SK-N-SH treated with all-trans-retinoic acid at 6 μM for 48 hours (cell line): ENCODE data around the gene DET1.
A peak's percentile ranks its signal among the peaks of the same experiment; 100 is the strongest.

ENCODE experiments used
- ATAC-seq: fragments of 200-7000 bp; cut with Tn5 transposase; 3 replicates; pipeline ENCODE4 v1.9.1; 2020; ENCODE audit warnings: mild to moderate bottlenecking, moderate library complexity
- ARNTL ChIP-seq: fragments of 450-650 bp; formaldehyde crosslinking; IDR thresholded peaks from 2 replicates; pipeline ENCODE4 v1.5.0; 2020; ENCODE audit warnings: low read depth, mild to moderate bottlenecking, moderate library complexity, borderline replicate concordance
- BACH2 ChIP-seq: fragments of 250-450 bp; sonication (Bioruptor Pico); IDR thresholded peaks from 2 replicates; pipeline ENCODE4 v1.9.0; 2021; ENCODE audit warnings: mild to moderate bottlenecking, borderline replicate concordance
- GLIS3 ChIP-seq: fragments of 250-450 bp; sonication (Bioruptor Pico); IDR thresholded peaks from 2 replicates; pipeline ENCODE4 v1.5.0; 2020; ENCODE audit warnings: mild to moderate bottlenecking, moderate library complexity
- ISL1 ChIP-seq: fragments of 250-450 bp; sonication (Bioruptor Pico); IDR thresholded peaks from 2 replicates; pipeline ENCODE4 v2.1.2; 2022; ENCODE audit warnings: mild to moderate bottlenecking, moderate library complexity
- OSR1 ChIP-seq: fragments of 250-450 bp; sonication (Bioruptor Pico); IDR thresholded peaks from 2 replicates; pipeline ENCODE4 v1.8.0; 2022; ENCODE audit warnings: moderate library complexity, mild to moderate bottlenecking, inconsistent platforms
- PPARA ChIP-seq: fragments of 250-450 bp; sonication (Bioruptor Pico); IDR thresholded peaks from 2 replicates; pipeline ENCODE4 v1.5.0; 2020; ENCODE audit warnings: mild to moderate bottlenecking, borderline replicate concordance
- RARB ChIP-seq: fragments of 250-450 bp; sonication (Bioruptor Pico); IDR thresholded peaks from 2 replicates; pipeline ENCODE4 v1.8.0; 2021; ENCODE audit warnings: mild to moderate bottlenecking, moderate library complexity
- SNAI2 ChIP-seq: fragments of 250-450 bp; sonication (Bioruptor Pico); IDR thresholded peaks from 2 replicates; pipeline ENCODE4 v1.5.0; 2020; ENCODE audit warnings: mild to moderate bottlenecking, moderate library complexity
- TCF4 ChIP-seq: fragments of 250-450 bp; sonication (Bioruptor Pico); IDR thresholded peaks from 2 replicates; pipeline ENCODE4 v1.8.0; 2021; ENCODE audit warnings: mild to moderate bottlenecking, moderate library complexity, borderline replicate concordance
- TOX ChIP-seq: fragments of 250-450 bp; sonication (Bioruptor Pico); IDR thresholded peaks from 2 replicates; pipeline ENCODE4 v1.8.0; 2021; ENCODE audit warnings: mild to moderate bottlenecking, moderate library complexity, borderline replicate concordance
- ZC3H10 ChIP-seq: fragments of 250-450 bp; sonication (Bioruptor Pico); IDR thresholded peaks from 2 replicates; pipeline ENCODE4 v1.5.1; 2021; ENCODE audit warnings: mild to moderate bottlenecking, moderate library complexity
- ZFP3 ChIP-seq: fragments of 250-450 bp; sonication (Bioruptor Pico); IDR thresholded peaks from 2 replicates; pipeline ENCODE4 v1.5.0; 2020; ENCODE audit warnings: mild to moderate bottlenecking, moderate library complexity
- ZFP30 ChIP-seq: fragments of 450-650 bp; formaldehyde crosslinking; IDR thresholded peaks from 2 replicates; pipeline ENCODE4 v1.5.0; 2022; ENCODE audit warnings: mild to moderate bottlenecking, moderate library complexity
- ZNF565 ChIP-seq: fragments of 450-650 bp; formaldehyde crosslinking; conservative IDR thresholded peaks from 2 replicates; pipeline ENCODE4 v1.5.0; 2020; ENCODE audit warnings: low read depth, mild to moderate bottlenecking, moderate library complexity
- ZNF70 ChIP-seq: fragments of 450-650 bp; formaldehyde crosslinking; IDR thresholded peaks from 2 replicates; pipeline ENCODE4 v1.5.0; 2020; ENCODE audit warnings: mild to moderate bottlenecking, moderate library complexity
- TF ChIP-seq, protein P1 (sequence below): fragments of 250-450 bp; sonication (Bioruptor Pico); IDR thresholded peaks from 2 replicates; pipeline ENCODE4 v1.5.1; 2021; ENCODE audit warnings: mild to moderate bottlenecking, moderate library complexity
- TF ChIP-seq, protein P2 (sequence below): fragments of 250-450 bp; sonication (Bioruptor Pico); IDR thresholded peaks from 2 replicates; pipeline ENCODE4 v1.5.0; 2020; ENCODE audit warnings: mild to moderate bottlenecking, moderate library complexity
- TF ChIP-seq, protein P3 (sequence below): fragments of 250-450 bp; sonication (Bioruptor Pico); IDR thresholded peaks from 2 replicates; pipeline ENCODE4 v1.8.0; 2021; ENCODE audit warnings: low read depth, mild to moderate bottlenecking, moderate library complexity, borderline replicate concordance

The DET1 gene

DNA sequence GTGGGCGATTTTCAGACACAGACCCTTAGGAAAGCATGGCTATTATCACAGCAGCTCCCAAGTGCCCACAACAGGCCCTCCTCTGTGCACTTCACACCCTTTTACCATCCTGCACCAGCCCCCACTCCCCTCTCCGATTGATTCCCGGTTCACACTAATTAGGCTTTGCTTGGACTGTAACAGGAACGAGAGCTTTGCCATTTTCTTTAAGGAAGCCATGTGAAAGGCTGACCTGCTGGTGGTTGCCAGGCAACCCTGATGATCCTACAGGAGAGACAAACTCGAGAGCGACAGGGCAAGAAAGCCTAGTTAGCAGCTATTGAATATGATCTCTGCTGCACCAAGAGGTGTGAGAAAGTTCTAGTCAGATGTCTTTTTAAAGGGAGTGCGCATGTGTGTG, 28.2 kb upstream of the DET1 start (continued):
- TF ChIP-seq, protein P1, sequence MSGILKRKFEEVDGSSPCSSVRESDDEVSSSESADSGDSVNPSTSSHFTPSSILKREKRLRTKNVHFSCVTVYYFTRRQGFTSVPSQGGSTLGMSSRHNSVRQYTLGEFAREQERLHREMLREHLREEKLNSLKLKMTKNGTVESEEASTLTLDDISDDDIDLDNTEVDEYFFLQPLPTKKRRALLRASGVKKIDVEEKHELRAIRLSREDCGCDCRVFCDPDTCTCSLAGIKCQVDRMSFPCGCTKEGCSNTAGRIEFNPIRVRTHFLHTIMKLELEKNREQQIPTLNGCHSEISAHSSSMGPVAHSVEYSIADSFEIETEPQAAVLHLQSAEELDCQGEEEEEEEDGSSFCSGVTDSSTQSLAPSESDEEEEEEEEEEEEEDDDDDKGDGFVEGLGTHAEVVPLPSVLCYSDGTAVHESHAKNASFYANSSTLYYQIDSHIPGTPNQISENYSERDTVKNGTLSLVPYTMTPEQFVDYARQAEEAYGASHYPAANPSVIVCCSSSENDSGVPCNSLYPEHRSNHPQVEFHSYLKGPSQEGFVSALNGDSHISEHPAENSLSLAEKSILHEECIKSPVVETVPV (CRISPR knock-in tag) = no peak
- TF ChIP-seq BACH2 (CRISPR knock-in tag) = no peak
- no peak for TF ChIP-seq TCF4 (CRISPR knock-in tag)
- no peak for TF ChIP-seq OSR1 (CRISPR knock-in tag)

DNA sequence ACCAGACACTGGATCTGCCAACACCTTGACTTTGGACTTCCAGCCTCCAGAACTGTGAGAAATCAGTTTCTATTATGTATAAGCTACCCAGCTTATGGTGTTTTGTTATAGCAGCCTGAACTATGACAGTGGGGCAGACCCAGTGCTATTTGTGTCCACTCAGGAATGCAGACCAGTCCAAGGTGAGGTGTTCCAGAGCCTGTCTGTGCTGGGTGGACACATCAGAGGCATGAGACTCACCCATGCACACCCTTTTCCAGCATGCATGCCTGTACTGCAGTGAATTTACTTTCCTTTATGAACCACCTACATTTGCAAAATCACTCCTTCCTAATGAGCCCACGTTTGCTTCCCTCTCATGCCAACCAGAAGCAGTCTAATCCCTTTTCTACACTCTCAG, 27.6 kb upstream of the DET1 start:
- ATAC-seq = no peak
- no peak for TF ChIP-seq ZNF70 (CRISPR knock-in tag)
- no peak for TF ChIP-seq ZNF565 (CRISPR knock-in tag)
- TF ChIP-seq PPARA (CRISPR knock-in tag) = no peak
- TF ChIP-seq ISL1 (CRISPR knock-in tag) = no peak
- TF ChIP-seq OSR1 (CRISPR knock-in tag) = no peak
- TF ChIP-seq ARNTL (CRISPR knock-in tag) = no peak
- no peak for TF ChIP-seq TCF4 (CRISPR knock-in tag)
- TF ChIP-seq BACH2 (CRISPR knock-in tag) = no peak
- TF ChIP-seq GLIS3 = no peak

DNA sequence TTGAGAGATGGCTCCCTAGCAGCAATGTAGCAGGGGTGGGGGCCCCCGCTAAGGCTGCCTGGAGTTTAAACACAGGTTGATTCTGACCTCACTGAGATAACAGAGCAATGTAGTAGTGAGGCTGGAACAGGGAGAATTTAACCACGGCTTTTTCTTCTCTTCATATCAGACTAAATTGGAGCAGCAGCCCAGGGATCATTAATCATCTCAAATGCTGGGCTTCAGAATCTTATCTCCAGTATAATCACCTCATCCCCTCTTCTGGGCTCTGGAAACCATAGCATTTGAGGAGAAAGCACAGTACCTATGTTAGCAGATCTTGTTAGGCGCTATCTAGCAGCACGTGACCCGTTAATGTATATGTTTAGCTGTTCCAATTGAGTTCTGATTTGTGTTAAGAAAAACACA, 25.4 kb upstream of the DET1 start:
- TF ChIP-seq, protein P2, sequence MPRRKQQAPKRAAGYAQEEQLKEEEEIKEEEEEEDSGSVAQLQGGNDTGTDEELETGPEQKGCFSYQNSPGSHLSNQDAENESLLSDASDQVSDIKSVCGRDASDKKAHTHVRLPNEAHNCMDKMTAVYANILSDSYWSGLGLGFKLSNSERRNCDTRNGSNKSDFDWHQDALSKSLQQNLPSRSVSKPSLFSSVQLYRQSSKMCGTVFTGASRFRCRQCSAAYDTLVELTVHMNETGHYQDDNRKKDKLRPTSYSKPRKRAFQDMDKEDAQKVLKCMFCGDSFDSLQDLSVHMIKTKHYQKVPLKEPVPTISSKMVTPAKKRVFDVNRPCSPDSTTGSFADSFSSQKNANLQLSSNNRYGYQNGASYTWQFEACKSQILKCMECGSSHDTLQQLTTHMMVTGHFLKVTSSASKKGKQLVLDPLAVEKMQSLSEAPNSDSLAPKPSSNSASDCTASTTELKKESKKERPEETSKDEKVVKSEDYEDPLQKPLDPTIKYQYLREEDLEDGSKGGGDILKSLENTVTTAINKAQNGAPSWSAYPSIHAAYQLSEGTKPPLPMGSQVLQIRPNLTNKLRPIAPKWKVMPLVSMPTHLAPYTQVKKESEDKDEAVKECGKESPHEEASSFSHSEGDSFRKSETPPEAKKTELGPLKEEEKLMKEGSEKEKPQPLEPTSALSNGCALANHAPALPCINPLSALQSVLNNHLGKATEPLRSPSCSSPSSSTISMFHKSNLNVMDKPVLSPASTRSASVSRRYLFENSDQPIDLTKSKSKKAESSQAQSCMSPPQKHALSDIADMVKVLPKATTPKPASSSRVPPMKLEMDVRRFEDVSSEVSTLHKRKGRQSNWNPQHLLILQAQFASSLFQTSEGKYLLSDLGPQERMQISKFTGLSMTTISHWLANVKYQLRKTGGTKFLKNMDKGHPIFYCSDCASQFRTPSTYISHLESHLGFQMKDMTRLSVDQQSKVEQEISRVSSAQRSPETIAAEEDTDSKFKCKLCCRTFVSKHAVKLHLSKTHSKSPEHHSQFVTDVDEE (CRISPR knock-in tag) = no peak
- peak; percentile 22; the same call in 1 of the 3 replicates for ATAC-seq

DNA sequence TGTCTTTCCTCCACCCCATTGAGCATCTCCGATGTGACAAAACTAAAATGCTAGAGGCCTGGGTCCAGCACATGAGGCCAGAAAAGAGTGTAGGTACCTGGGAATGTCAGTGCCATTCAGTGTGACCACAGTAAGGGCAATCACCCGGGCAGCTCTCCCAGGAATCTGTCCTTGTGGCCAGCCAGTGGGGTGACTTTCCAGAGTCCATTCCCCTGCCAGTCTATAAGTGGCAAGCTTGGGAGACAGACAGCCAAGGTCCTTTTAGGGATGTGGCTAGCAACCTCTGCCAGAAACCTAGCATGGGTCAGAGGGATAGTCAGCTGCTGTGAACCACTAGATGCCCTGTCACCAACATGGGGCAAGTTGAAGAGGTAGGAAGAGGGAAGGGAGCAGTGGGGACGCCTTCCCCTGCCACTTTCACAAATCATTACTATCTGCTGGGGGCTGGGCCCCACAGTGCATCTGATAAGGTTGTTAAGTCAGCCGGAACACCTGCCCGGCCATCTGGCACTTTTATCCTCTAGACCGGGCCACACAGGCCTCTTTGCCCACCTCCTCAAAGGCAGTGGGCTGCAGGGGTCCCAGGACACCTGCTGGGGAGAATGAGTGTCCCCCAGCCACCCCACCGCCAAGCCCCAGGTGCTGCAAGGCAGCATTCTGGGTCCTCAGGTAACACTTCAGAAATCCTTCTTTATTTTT, 24.8 kb upstream of the DET1 start:
- no peak; the same call in 2 of the 3 replicates for ATAC-seq
- TF ChIP-seq, protein P3, sequence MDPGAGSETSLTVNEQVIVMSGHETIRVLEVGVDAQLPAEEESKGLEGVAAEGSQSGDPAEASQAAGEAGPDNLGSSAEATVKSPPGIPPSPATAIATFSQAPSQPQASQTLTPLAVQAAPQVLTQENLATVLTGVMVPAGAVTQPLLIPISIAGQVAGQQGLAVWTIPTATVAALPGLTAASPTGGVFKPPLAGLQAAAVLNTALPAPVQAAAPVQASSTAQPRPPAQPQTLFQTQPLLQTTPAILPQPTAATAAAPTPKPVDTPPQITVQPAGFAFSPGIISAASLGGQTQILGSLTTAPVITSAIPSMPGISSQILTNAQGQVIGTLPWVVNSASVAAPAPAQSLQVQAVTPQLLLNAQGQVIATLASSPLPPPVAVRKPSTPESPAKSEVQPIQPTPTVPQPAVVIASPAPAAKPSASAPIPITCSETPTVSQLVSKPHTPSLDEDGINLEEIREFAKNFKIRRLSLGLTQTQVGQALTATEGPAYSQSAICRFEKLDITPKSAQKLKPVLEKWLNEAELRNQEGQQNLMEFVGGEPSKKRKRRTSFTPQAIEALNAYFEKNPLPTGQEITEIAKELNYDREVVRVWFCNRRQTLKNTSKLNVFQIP = no peak
- no peak for TF ChIP-seq TOX (CRISPR knock-in tag)
- no peak for TF ChIP-seq ARNTL (CRISPR knock-in tag)
- TF ChIP-seq GLIS3 = no peak
- no peak for TF ChIP-seq PPARA (CRISPR knock-in tag)
- TF ChIP-seq BACH2 (CRISPR knock-in tag) = no peak
- TF ChIP-seq ZNF565 (CRISPR knock-in tag) = no peak
- no peak for TF ChIP-seq RARB (CRISPR knock-in tag)
- TF ChIP-seq SNAI2 = no peak
- TF ChIP-seq ZFP30 (CRISPR knock-in tag) = no peak
- TF ChIP-seq, protein P2 (CRISPR knock-in tag) = no peak
- TF ChIP-seq ZC3H10 (CRISPR knock-in tag) = no peak
- no peak for TF ChIP-seq ZFP3 (CRISPR knock-in tag)
